Measurements from ENCODE around the gene CDH12. TPM values are rescaled to one million over a fixed set of nuclear protein-coding genes. Genes with fewer than 3 reads are reported as not detected.

Gene CDH12
- total RNA-seq, 5 donors from 2014 or later (not counting 1 experiment from before 2014, with no cell fraction given) = not detected

DNA sequence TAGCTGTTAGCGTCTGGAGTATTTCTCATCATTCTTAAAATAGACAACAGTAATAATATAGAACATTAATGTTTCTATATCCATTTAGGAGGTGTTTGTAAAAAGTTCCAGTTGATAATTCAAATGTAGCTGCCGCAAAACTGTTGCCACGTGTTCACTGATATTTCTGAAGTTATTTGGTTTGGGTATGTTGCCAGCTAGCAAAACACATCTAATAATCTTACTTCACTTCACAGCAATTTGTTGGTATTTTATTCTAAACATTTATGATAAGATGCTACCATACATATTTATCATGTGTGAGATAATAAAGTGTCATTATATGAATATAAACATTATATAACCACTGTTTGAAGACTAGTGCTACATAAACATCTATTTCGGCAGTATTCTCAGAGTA, 101.6 kb downstream of the CDH12 start:
- Mint-ChIP-seq H3K9me3 (peaks cover 8 to 25% (median 12%) of the 10 kb centered on the region in 3 donors), H3K4me1 (no peaks in the 10 kb centered on the region), H3K36me3 (no peaks in the 10 kb centered on the region), H3K27me3 (no peaks in the 10 kb centered on the region), H3K27ac (no peak overlapping the region), H3K4me3 (no peak overlapping the region)
- no peak overlapping the region for H3K4me3 ChIP-seq (ENCODE audit: control insufficient read depth in 1 of 2, extremely low read depth in 1 of 2, low read length in 1 of 2)
- no peak for ATAC-seq (replicated peaks in 1 of 4)
- H3K36me3 ChIP-seq (ENCODE audit: control insufficient read depth in 2 of 2, extremely low read depth in 1 of 2, insufficient read depth in 1 of 2, low read length in 1 of 2) = no peaks in the 10 kb centered on the region
- H3K4me1 ChIP-seq (ENCODE audit: control insufficient read depth in 1 of 2, extremely low read depth in 1 of 2, insufficient read depth in 2 of 2, low read length in 2 of 2) = no peaks in the 10 kb centered on the region
- no peak for DNase-seq
- H3K27ac ChIP-seq (ENCODE audit: low read length) = no peak overlapping the region
- no CpG with 5 or more reads among the region's 4 CpGs for WGBS (ENCODE audit: insufficient coverage)
- ChIA-PET CTCF (interaction anchor here in 1 of 2 donors (0.5 kb wide), 1 partner anchor 39 kb away, joined by 15 read pairs; no protein-coding TSS in a partner anchor), POLR2A (no interaction called here)
- no peaks in the 10 kb centered on the region for H3K27me3 ChIP-seq (replicated peaks in 1 of 2; ENCODE audit: control insufficient read depth in 2 of 2, extremely low read depth in 1 of 2, insufficient read depth in 2 of 2, low read length in 1 of 2)
- no peaks in the 10 kb centered on the region for H3K9me3 ChIP-seq

DNA sequence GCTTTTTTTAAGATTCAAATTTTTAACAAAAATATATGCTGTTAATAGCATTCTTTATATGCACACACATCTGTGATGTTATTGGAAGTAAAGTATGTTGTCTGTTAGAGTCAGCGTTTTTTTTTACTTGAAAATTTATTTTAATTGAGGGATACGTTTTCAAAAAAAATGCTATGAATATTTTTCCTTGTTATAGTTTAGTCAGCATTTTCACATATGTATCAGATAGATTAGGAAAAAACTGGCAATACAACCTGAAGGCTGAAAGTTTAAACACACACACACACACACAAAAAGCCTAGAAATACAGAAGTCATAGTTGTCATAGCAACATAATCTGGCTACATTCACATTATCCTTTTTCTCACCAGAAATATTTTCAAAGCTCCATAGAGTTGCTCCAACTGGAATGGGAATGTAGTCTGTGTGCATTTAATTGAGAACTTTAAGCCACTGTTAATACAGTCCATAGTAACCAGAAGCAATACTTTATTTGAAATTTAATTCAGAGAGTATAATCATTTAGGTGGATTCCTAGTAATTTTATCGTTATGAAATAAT, 116.6 kb downstream of the CDH12 start:
- Histone ChIP-seq H3K4me3 (ENCODE audit: control insufficient read depth in 1 of 2, extremely low read depth in 1 of 2, low read length in 1 of 2) (no peak overlapping the region), H3K27ac (ENCODE audit: low read length) (no peak overlapping the region), H3K4me1 (ENCODE audit: control insufficient read depth in 1 of 2, extremely low read depth in 1 of 2, insufficient read depth in 2 of 2, low read length in 2 of 2) (no peaks in the 10 kb centered on the region), H3K36me3 (ENCODE audit: control insufficient read depth in 2 of 2, extremely low read depth in 1 of 2, insufficient read depth in 1 of 2, low read length in 1 of 2) (no peaks in the 10 kb centered on the region), H3K27me3 (replicated peaks in 1 of 2; ENCODE audit: control insufficient read depth in 2 of 2, extremely low read depth in 1 of 2, insufficient read depth in 2 of 2, low read length in 1 of 2) (no peaks in the 10 kb centered on the region), H3K9me3 (no peaks in the 10 kb centered on the region)
- Mint-ChIP-seq H3K9me3 (peaks cover 5 to 16% (median 11%) of the 10 kb centered on the region in 3 donors), H3K36me3 (no peaks in the 10 kb centered on the region), H3K27me3 (no peaks in the 10 kb centered on the region), H3K4me1 (no peaks in the 10 kb centered on the region), H3K4me3 (no peak overlapping the region), H3K27ac (no peak overlapping the region)
- CTCF ChIA-PET = no interaction called here
- POLR2A ChIA-PET = no interaction called here
- DNase-seq (no peak), ATAC-seq (replicated peaks in 1 of 4) (no peak)
- no CpG with 5 or more reads among the region's 3 CpGs for WGBS (ENCODE audit: insufficient coverage)

DNA sequence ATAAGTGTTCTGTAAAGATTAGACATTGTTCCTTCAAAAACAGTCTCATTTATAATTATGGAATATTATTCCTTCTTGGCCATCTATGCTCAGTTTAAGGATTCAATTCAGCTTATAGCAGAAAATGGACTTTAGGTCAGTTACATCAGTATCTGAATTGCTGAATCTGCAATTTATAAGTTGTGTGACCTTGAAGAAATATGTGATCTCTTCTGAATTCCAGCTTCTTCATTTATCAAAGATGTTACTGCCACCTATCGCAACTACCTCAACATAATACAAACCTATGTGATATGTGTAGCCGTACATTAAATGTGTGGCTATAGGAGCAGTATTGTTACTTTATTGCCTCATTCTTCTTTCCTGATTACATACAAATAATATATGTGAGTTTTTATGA, 118.2 kb downstream of the CDH12 start:
- WGBS (ENCODE audit: insufficient coverage) = no CpG with 5 or more reads among the region's 2 CpGs
- H3K9me3 Mint-ChIP-seq = peaks cover 5 to 16% (median 7%) of the 10 kb centered on the region in 3 donors
- no peaks in the 10 kb centered on the region for H3K9me3 ChIP-seq
- ATAC-seq (replicated peaks in 1 of 4) (no peak), DNase-seq (no peak)
- H3K4me1 ChIP-seq (ENCODE audit: control insufficient read depth in 1 of 2, extremely low read depth in 1 of 2, insufficient read depth in 2 of 2, low read length in 2 of 2) = no peaks in the 10 kb centered on the region
- H3K4me1 Mint-ChIP-seq = no peaks in the 10 kb centered on the region
- no peaks in the 10 kb centered on the region for H3K27me3 ChIP-seq (replicated peaks in 1 of 2; ENCODE audit: control insufficient read depth in 2 of 2, extremely low read depth in 1 of 2, insufficient read depth in 2 of 2, low read length in 1 of 2)
- H3K27me3 Mint-ChIP-seq = no peaks in the 10 kb centered on the region
- H3K36me3 ChIP-seq (ENCODE audit: control insufficient read depth in 2 of 2, extremely low read depth in 1 of 2, insufficient read depth in 1 of 2, low read length in 1 of 2) = no peaks in the 10 kb centered on the region
- ChIA-PET POLR2A (no interaction called here), CTCF (no interaction called here)
- no peak overlapping the region for H3K4me3 ChIP-seq (ENCODE audit: control insufficient read depth in 1 of 2, extremely low read depth in 1 of 2, low read length in 1 of 2)
- H3K36me3 Mint-ChIP-seq = no peaks in the 10 kb centered on the region
- no peak overlapping the region for H3K27ac Mint-ChIP-seq
- no peak overlapping the region for H3K27ac ChIP-seq (ENCODE audit: low read length)
- H3K4me3 Mint-ChIP-seq = no peak overlapping the region

DNA sequence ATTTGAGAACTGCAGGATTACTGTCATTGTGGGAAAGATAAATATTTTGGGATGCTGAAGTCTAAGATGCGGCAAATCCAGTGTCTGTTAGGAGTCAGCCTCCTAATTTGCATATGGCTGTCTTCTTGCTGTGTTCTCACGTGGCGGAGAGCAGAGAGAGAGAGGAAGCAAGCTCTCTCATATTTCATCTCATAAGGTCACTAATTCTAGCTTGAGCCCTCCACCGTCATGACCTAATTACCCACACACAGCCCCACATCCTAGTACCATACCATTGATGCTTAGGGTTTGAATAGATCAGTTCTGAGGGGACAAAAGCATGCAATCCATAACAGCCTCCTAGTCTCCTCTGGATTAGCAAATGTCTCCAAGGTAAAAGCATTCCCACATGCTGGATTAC, 124.5 kb downstream of the CDH12 start:
- H3K4me1 ChIP-seq (ENCODE audit: control insufficient read depth in 1 of 2, extremely low read depth in 1 of 2, insufficient read depth in 2 of 2, low read length in 2 of 2) = no peaks in the 10 kb centered on the region
- Mint-ChIP-seq H3K4me1 (no peaks in the 10 kb centered on the region), H3K4me3 (no peak overlapping the region), H3K9me3 (peaks cover 8 to 21% (median 19%) of the 10 kb centered on the region in 3 donors), H3K27me3 (no peaks in the 10 kb centered on the region), H3K27ac (no peak overlapping the region), H3K36me3 (no peaks in the 10 kb centered on the region)
- ATAC-seq (replicated peaks in 1 of 4) (no peak), DNase-seq (no peak)
- ChIA-PET POLR2A (no interaction called here), CTCF (no interaction called here)
- H3K27ac ChIP-seq (ENCODE audit: low read length) = no peak overlapping the region
- H3K36me3 ChIP-seq (ENCODE audit: control insufficient read depth in 2 of 2, extremely low read depth in 1 of 2, insufficient read depth in 1 of 2, low read length in 1 of 2) = no peaks in the 10 kb centered on the region
- no peaks in the 10 kb centered on the region for H3K27me3 ChIP-seq (replicated peaks in 1 of 2; ENCODE audit: control insufficient read depth in 2 of 2, extremely low read depth in 1 of 2, insufficient read depth in 2 of 2, low read length in 1 of 2)
- H3K4me3 ChIP-seq (ENCODE audit: control insufficient read depth in 1 of 2, extremely low read depth in 1 of 2, low read length in 1 of 2) = no peak overlapping the region
- no CpG with 5 or more reads among the region's 4 CpGs for WGBS (ENCODE audit: insufficient coverage)
- H3K9me3 ChIP-seq = no peaks in the 10 kb centered on the region

DNA sequence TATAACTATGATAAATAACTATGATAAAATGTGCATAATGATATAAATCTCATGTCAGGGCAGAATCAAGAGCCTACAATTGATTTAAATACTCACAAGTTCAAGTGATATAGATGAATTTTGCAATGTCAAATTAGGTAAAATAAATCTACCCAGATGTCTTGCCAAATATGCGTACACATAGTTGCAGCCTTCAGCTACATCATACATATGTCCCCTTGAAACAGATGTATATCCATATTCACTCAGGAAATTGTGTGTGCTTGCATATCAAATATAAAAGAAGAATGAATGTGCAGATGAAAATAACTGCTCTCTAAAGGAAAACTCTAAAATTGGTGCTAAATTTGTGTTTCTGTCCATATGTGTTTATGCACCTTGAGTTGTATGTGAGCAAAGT, 130.7 kb downstream of the CDH12 start:
- ChIA-PET POLR2A (no interaction called here), CTCF (no interaction called here)
- no peak overlapping the region for H3K27ac ChIP-seq (ENCODE audit: low read length)
- H3K4me3 ChIP-seq (ENCODE audit: control insufficient read depth in 1 of 2, extremely low read depth in 1 of 2, low read length in 1 of 2) = no peak overlapping the region
- no CpG with 5 or more reads among the region's 1 CpG for WGBS (ENCODE audit: insufficient coverage)
- H3K4me1 Mint-ChIP-seq = no peaks in the 10 kb centered on the region
- no peaks in the 10 kb centered on the region for H3K36me3 ChIP-seq (ENCODE audit: control insufficient read depth in 2 of 2, extremely low read depth in 1 of 2, insufficient read depth in 1 of 2, low read length in 1 of 2)
- ATAC-seq (replicated peaks in 1 of 4) (no peak), DNase-seq (no peak)
- no peaks in the 10 kb centered on the region for H3K27me3 Mint-ChIP-seq
- no peak overlapping the region for H3K27ac Mint-ChIP-seq
- H3K9me3 Mint-ChIP-seq = peaks cover 25 to 51% (median 32%) of the 10 kb centered on the region in 3 donors
- H3K4me3 Mint-ChIP-seq = no peak overlapping the region
- no peaks in the 10 kb centered on the region for H3K9me3 ChIP-seq
- no peaks in the 10 kb centered on the region for H3K27me3 ChIP-seq (replicated peaks in 1 of 2; ENCODE audit: control insufficient read depth in 2 of 2, extremely low read depth in 1 of 2, insufficient read depth in 2 of 2, low read length in 1 of 2)
- no peaks in the 10 kb centered on the region for H3K36me3 Mint-ChIP-seq
- no peaks in the 10 kb centered on the region for H3K4me1 ChIP-seq (ENCODE audit: control insufficient read depth in 1 of 2, extremely low read depth in 1 of 2, insufficient read depth in 2 of 2, low read length in 2 of 2)

DNA sequence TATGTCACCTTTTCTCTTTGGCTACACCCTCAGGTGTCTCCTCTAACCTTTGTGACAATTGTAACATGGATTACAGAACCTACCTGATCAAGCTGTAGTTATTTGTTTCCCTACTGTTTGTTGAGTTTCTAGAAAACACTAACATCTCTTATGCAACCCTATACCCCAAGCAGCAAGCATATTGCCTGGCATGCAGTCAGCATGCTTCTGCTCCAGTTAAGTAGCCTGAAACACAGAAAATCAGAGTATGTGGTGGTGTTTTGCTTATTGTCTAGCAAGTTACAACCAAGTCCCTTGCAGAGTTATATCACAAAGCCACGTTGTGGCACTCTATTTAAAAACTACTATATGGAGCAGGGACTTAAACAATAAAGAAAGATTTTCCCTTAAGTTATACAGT, 131.1 kb downstream of the CDH12 start:
- H3K27me3 Mint-ChIP-seq = no peaks in the 10 kb centered on the region
- no peak for ATAC-seq (replicated peaks in 1 of 4)
- ChIA-PET CTCF (no interaction called here), POLR2A (no interaction called here)
- no peak overlapping the region for H3K4me3 Mint-ChIP-seq
- H3K36me3 Mint-ChIP-seq = no peaks in the 10 kb centered on the region
- Histone ChIP-seq H3K9me3 (no peaks in the 10 kb centered on the region), H3K4me3 (ENCODE audit: control insufficient read depth in 1 of 2, extremely low read depth in 1 of 2, low read length in 1 of 2) (no peak overlapping the region), H3K27me3 (replicated peaks in 1 of 2; ENCODE audit: control insufficient read depth in 2 of 2, extremely low read depth in 1 of 2, insufficient read depth in 2 of 2, low read length in 1 of 2) (no peaks in the 10 kb centered on the region), H3K27ac (ENCODE audit: low read length) (no peak overlapping the region), H3K36me3 (ENCODE audit: control insufficient read depth in 2 of 2, extremely low read depth in 1 of 2, insufficient read depth in 1 of 2, low read length in 1 of 2) (no peaks in the 10 kb centered on the region), H3K4me1 (ENCODE audit: control insufficient read depth in 1 of 2, extremely low read depth in 1 of 2, insufficient read depth in 2 of 2, low read length in 2 of 2) (no peaks in the 10 kb centered on the region)
- no peak for DNase-seq
- no peaks in the 10 kb centered on the region for H3K4me1 Mint-ChIP-seq
- H3K27ac Mint-ChIP-seq = no peak overlapping the region
- no CpG with 5 or more reads among the region's 1 CpG for WGBS (ENCODE audit: insufficient coverage)
- peaks cover 30 to 55% (median 32%) of the 10 kb centered on the region in 3 donors for H3K9me3 Mint-ChIP-seq

DNA sequence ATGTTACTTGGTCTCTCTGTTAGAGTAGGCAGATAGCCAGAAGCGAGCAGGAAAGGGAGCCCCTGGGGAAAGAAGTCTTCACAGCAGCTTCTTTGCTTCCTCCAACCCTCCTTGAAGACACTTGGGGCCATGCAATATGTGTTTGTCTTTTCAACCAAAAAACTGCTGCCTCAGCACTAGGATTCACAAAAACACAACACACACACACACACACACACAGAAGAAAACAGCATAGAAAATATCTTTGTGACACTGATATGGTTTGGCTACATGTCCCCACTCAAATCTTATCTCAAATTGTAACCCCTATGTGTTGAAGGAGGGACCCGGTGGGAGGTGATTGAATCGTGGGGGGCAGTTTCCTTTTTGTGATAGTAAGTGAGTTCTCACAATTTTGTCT, 133.3 kb downstream of the CDH12 start:
- H3K9me3 Mint-ChIP-seq = peaks cover 27 to 47% (median 30%) of the 10 kb centered on the region in 3 donors
- H3K27ac Mint-ChIP-seq = no peak overlapping the region
- no peaks in the 10 kb centered on the region for H3K36me3 Mint-ChIP-seq
- Histone ChIP-seq H3K36me3 (ENCODE audit: control insufficient read depth in 2 of 2, extremely low read depth in 1 of 2, insufficient read depth in 1 of 2, low read length in 1 of 2) (no peaks in the 10 kb centered on the region), H3K9me3 (no peaks in the 10 kb centered on the region), H3K4me1 (ENCODE audit: control insufficient read depth in 1 of 2, extremely low read depth in 1 of 2, insufficient read depth in 2 of 2, low read length in 2 of 2) (no peaks in the 10 kb centered on the region), H3K27me3 (replicated peaks in 1 of 2; ENCODE audit: control insufficient read depth in 2 of 2, extremely low read depth in 1 of 2, insufficient read depth in 2 of 2, low read length in 1 of 2) (no peaks in the 10 kb centered on the region), H3K4me3 (ENCODE audit: control insufficient read depth in 1 of 2, extremely low read depth in 1 of 2, low read length in 1 of 2) (no peak overlapping the region), H3K27ac (ENCODE audit: low read length) (no peak overlapping the region)
- ChIA-PET POLR2A (no interaction called here), CTCF (no interaction called here)
- H3K27me3 Mint-ChIP-seq = no peaks in the 10 kb centered on the region
- no peak overlapping the region for H3K4me3 Mint-ChIP-seq
- no peaks in the 10 kb centered on the region for H3K4me1 Mint-ChIP-seq
- DNase-seq (no peak), ATAC-seq (replicated peaks in 1 of 4) (no peak)
- WGBS (ENCODE audit: insufficient coverage) = no CpG with 5 or more reads among the region's 3 CpGs

Data from T-cell (primary cell).